OCI-M2 (cell line): ENCODE results near the gene KRT72.

Experiments used
- DNase-seq: peaks from one replicate; lab custom pipeline; 2025; ENCODE audit not compliant: unreplicated experiment; lab: John Stamatoyannopoulos, UW

The KRT72 gene

DNA sequence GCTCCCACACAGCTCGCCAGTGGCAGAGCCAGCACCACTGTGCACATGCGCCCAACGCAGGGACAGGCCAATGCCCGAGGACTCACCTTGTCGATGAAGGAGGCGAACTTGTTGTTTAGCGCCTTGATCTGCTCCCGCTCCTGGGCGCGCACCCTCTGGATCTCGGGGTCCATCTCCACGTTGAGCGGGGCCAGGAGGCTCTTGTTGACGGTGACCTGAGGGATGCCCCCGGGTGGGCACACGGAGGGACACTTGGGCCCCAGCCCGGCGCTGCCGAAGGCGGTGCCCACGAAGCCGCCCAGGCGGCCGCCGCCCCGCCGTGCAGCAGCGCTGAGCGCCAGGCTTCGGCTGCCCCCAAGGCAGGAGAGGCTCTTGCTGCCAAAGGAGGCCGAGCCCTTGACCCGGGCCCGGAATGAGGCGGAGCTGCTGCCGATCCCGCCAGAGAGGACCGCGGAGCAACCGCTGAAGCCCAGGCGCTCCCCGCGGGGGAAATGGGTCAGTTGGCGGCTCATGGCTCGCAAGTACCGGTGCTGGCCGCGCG, at the start of gene KRT72:
KRT72 (minus strand) TSS at position 523 of the 541 bp plus-strand sequence; CDS start at position 512, 11 bp downstream.
- DNase-seq: no peak

DNA sequence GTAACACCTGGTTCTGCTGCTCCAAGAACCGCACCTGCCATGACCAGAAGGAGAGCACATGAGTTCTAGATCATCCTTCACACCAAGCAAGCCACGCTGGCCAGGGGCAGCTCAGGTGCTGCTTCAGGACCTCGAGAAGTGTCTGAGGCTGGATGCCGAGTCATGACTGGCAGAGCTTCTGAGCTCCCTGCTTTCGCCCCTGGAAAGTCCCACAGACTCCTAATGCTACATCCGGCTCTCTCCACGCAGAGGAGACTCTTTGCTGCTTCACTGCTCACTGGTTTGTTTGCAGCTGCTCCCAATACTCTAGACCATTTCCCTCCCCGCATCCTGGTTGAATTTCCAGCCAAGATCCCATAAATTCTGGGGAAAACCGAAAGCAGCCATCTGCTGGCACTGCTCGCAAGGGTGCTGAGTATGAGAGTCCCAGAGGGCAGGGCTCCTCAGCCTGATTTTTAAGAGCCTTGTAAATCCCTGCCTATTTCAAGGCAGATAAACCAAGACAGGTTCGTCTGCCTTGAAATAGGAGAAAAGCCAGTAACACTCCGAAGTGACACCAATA, 49.3 kb upstream of the KRT72 start:
- no peak for DNase-seq

DNA sequence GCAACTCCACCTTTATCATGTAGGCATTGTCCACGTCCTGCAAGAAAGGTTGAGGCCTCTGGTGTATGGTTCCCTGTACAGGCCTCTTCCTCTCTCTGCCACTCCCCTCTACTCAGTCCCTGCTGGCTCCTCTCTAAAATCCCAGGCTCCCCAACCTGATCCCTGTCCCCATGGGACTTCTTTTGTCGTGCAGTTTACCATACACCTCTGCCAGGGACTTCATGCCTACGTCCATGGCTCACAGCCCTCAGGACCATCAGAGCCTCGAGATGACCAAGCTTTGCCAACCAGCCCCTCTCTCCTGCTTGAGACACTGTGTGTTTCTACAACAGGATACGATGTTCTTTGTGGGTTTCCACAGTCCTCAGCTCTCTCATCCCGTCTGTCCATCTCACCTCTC, 47.8 kb upstream of the KRT72 start:
- DNase-seq: no peak

DNA sequence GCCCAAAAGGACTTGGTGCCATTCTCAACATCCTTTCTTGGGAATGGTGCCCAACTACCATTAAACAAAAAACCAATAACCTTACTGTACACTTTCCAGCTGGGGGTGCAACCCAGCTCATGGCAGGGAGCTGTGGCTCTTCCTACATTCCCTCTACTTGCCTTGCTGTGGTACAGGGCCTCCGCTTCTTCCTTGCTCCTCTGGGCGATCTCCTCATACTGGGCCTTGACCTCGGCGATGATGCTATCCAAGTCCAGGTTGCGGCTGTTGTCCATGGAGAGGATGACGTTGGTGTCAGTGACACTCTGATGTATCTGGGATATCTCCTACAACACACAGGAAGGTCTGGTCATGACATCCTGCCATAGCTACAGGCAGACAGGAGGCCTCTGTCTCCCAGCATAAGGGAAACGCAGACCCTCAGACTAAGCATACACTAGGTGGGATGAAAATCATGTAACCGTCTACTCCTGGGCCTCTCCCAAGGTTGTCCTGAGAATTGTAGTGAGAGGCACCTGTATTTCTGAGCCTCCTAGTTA, 46.8 kb upstream of the KRT72 start:
- no peak for DNase-seq

DNA sequence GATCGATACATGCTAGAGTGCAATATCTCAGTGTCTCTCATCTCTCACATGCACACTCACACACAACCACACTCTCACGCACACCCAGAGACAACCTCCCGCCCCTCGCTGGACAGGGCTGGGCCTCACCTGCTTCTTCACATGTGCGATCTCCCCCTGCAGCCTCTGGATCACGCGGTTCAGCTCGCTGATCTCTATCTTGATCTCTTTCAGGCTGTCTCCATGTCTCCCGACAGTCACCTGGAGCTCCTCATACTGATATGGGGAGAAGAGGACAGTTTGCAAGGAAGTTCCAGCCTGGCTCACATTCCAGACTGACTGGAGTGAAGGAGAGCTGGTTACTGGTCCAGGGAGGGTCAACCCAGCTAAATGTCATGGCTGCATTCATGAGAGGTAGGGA, 46.3 kb upstream of the KRT72 start:
- no peak for DNase-seq

DNA sequence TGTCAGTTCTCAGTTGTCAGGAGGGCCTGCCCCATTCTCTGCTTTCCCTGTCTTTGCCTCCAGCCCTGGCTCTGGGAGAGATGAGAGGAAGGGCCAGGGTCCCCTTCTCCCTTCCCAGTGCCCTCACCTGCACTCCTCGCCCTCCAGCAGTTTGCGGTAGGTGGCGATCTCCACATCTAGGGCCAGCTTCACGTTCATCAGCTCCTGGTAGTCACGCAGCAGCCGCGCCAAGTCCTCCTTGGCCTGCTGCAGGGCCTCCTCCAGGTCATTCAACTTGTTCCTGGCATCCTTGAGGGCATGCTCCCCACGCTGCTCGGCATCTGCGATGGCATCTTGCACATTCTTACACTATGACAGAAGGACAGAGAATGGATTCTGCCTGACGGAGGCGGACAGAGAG, 45.4 kb upstream of the KRT72 start:
- no peak for DNase-seq

DNA sequence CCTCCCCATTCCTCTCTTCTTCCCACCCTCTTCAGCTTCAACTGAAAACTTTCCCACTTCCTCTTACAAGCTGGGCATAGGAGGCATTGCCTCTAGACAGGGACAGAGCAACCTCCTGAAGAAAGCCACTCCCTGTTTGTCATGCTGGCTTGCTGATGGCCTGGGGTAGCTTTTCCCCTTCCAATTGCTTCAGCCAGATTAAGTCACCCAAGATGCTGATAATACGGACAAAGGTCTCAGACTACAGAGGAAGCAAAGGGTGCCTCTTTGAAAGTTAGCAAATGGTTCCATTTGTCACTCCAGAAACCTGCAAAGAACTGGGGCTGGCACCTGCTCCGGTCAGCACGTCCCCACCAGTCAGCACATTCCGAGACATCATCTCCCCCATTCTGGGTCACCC, 44.7 kb upstream of the KRT72 start:
- DNase-seq: no peak

DNA sequence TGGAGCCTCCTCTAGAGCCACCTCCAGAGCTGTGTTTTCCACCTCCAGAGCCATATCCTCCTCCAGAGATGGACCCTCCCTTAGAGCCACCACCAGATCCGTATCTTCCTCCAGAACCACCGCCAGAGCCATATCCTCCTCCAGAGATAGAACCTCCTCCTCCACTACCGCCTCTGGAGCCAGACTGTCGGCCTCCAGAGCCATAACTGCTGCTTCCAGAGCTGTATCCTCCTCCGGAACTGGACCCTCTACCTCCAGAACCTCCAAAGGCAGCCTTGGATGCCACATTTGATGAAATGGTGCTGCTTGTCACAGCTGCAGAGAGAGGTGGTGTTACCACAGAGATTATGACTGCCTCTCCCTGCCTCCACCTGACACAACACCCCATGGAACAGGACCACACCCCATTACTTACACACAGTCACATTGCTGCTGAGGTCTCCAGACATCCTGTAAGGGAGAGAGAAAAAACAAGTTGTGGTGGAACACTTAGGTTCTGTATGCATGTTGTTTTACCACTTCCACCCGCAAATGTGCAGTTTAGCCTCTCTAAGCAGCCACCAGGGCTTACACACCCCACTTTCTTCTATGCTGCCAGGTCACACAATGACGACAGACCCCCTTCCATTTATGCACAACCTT, 44.0 kb upstream of the KRT72 start:
- no peak for DNase-seq

DNA sequence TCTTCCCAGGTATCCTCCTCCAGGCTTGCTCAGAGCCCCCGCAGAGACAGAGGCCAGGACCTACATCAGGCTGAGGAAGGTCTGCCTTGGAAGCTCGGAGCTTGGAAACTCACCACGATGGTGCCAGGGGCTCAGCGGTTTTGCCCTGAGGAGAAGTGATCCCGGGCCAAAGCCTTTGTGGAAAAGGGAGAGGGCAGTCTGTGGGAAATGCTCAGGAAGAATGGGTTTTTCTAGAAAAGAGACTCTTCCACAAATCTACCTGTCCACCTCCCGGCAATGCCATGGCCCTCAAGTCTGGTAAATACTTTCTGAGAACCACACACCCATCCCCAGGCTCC, 42.8 kb upstream of the KRT72 start:
- DNase-seq: no peak

DNA sequence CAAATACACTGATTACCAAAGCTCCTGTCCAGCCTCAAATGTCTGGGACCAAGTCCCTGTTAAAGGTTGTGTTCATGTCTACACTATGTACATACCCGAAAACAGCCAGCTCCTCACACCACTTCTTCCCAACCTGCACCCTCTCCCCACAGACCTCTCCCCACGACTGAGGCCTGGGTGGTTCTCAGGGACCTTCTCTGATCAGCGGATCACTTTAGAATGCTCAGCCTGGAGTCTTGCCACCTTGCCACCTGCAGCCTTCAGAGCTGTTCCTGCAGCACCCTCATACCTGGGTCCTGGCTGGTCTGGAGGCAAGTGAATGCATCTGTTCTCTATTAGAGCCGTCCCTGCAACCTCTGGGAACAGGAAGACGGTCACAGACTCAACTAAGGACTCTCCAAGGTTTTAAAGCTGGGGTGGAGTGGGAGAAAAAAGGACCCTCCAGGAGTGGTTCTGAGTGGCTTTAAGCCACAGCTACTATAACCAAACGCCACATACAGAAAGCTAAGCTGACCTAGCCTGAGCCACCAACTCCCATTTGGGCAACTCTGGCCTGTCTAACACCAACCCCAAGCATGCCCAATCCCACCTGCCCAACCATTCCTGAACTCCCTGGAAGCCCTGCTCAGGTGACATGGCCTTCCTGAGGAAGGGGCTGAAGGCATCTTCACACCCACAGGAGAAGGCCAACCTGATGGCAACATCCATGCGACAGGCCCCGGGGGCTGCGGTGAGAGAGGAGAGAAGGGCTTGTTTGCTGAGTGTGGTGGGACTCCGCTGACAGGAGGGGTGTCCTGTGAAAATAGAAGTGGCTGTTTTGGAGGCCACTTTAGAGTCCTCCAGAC, 42.2 kb upstream of the KRT72 start:
- no peak for DNase-seq

DNA sequence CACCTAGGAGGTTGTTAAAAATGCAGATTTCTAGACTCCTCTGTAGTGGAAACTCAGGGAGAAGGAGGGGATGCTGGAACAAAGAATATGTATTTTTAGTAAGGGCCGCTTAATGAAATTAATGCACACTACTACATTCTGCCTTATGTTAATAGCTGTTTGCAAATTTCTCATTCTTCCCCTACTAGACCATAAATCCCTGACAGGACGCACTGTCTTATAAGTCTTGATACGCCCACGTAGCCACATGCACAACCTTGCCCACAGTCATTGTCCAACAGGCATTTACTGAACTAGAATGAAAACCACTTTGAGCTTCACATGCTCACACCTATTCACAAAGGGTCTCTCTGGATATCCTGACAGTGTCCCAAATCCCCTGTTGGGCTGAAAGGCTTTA, 40.2 kb upstream of the KRT72 start:
- DNase-seq: no peak

DNA sequence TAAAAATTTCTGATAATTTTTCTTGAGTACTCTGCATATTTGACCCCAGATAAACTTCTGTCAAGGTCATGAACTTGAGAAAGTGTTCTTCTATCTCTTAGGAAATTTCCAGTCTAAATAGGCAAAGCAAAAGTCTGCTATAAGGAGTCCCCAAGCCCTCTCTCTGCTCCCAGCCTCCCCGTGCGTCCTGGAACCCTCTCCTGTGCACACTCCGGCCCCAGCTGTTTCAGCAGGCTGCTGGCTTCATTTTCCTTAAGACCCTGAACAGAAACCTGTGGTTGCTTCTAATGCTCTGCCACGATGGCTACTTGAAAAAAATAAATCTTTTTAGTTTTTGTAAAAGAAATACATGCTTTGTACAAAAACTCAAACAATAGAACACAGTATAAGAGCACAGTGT, 36.0 kb upstream of the KRT72 start:
- DNase-seq: no peak

DNA sequence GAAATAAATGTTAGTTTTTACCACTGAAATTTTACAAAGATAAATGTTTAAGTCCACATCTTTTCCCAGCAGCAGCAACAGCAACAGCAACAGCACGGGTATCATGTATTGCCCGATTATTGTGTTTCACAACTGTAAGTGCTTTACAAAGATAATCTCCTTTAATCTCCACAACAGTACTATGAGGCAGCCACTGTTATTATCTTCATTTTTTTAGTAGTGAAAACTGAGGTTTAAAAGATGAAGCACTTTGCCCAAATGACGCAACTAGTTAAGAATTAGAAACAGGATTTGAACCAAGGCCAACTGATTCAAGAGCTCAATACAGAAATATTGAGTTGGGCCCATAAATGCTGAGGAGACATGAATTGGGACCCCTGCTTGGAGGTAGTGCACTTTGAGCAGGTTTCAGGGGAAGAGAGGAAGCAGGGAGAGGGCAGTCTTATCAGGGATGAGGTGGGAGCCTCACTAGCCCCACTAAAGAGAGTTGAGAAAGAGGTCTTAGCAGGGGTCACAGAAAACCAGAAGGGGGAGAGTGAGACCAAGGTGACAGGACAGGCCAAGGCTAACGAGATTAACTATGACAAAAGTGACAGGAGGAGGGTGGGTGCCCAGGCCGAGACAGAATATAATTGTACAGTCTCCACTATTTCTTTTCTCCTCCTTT, 35.5 kb upstream of the KRT72 start:
- DNase-seq: no peak

DNA sequence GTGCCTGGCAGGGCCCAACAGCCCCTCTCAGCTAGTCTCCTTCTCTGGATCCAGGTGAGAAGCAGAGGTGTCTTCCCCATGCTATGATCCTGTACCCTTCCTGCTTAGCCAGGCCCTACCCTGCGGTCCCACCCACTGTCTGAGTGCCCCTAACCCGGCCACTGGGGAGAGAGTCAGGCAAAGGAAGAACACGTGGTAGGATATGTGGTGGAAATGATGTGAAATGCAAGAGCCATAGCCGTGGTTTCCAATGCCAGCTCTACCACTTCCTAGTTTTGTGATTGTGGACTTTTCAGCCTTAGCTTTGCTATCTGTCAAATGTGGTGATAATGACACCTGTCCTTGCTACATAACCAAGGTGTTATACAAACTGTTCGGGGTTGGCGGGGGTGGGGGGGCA, 34.9 kb upstream of the KRT72 start:
- no peak for DNase-seq

DNA sequence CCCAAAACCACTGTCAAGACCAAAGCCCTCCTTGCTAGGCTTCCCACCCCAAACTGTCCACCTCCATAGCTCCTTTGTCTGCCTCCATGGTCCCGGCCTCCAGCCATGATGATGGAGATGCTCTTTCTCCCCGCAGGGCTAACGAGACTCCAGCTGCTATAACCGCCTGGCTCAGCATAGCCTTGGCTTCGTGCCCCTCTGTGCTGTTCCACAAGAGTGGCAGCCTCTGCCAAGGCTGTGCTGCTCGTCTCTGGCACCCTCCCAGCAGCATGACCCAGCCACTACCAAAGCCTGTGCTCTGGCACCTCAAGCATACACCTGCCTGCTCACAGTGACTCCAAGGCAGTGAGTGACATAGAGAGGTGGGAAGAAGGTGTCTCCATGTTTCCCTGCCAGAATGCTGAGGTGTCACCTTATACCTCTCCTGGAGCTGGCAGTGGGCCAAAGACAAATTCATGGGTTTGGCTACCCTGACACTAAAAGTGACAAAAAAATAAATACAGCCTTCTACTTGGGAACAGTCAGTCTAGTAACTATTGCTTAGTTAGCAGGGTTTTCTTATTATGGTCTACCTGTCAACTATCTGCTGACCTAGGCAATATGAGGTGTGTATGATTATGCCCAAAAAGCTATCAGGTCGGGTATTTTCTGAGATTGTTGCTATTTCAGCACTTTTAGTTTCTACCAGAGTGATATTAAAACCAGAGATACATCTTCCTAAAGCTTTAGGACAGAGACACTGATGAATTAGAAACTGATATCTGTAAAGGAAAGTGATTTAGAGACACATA, 33.2 kb upstream of the KRT72 start:
- DNase-seq: no peak

DNA sequence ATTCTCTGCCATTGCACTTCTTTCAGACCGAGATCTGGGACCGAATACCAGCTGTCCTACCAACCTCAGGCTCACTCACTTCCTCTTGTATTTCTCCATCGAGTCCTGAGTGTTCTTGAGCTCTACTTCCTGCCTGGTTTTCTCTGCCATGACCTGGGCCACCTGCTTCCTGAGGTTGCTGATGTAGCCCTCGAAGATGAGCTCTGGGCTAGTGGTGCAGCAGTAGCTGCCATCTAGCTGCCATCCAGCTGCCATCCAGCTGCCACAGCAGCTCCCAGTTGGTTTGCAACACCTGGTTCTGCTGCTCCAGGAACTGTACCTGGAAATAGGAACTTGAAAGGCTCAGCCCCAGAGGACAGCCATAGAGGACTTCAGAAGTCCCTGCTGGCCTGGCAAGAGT, 32.1 kb upstream of the KRT72 start:
- DNase-seq: no peak

DNA sequence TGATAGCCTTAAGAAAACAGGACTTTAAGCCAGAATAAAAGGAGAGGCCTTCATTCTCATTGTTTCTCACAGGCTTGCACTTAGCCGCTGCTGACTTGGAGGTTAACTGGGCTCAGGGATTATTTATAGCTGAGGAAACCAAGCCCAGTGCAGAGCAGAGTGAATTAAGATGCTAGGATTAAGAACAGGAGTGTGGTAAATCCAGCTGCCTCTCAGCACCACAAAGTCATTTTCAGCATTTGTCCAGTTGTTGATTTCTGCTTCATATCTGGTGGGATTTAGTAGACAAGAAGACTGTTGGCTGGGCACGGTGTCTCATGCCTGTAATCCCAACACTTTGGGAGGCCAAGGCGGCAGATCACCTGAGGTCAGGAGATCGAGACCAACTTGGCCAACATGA, 31.4 kb upstream of the KRT72 start:
- DNase-seq: no peak

DNA sequence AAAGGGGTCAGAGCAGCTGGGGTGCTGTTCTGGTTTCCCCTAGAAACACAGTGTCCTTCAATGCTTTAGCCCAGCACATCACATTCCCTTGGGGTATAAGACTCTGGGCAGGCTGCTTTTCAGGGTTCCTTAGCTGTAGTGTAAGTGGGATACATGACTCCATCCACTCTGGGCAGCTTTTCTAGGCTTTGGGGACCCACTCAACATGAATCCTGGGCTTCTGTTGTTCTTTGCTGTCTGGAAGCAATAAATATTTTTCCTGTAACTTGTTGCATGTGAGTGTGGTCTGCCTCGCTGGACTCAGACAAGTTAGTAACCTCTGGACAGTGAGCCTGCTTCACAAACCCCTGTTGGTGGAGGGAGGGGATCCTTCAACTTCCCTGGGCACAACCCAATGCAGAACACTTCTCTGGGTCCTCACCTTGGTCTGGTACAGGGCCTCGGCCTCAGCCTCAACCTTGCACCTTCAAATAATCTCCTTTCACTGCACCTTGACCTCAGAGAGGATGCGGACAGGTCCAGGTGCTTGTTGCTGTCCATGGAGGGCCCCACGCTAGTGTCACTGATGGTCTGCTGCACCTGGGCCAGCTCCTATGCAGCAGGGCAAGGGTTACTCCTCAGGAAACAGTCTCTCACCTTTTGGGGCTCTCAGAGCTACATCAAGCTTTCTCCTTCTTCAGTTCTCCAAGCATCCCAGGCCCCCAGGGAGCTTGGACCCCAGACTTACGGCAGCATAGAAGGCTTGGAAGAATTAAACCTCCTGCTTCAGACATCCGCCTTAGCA, 30.6 kb upstream of the KRT72 start:
- no peak for DNase-seq

DNA sequence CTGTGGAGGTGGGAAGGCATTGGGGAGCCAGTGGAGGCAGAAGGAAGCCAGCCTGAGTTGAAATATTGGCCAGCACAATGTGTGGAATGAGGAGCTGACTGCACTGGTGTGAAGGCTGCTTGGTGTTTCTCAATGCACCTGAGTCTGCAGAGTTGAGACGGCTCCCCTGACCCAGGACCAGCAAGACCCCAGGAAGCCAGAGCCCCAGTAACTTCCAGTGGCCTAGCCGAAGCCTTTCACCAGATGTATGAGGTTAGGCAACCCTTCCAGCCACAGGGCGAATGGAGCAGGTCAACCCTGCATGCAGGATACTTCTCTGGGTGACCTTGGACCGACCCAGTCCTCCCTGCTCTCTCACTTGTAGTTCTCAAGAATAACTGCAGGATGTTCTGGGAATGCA, 30.0 kb upstream of the KRT72 start:
- no peak for DNase-seq
